ENCODE results near the gene SDK2.

- TF ChIP-seq CTCF (IDR thresholded peaks at IDR 0.05; ENCODE audit: insufficient read depth, low read length), result no peak
- TF ChIP-seq POLR2AphosphoS5 (IDR thresholded peaks at IDR 0.05; ENCODE audit: low read depth), result no peak
- TF ChIP-seq REST (IDR thresholded peaks at IDR 0.05; ENCODE audit: insufficient replicate concordance, low read depth), result no peak
- no peak for TF ChIP-seq GABPA (IDR thresholded peaks at IDR 0.05; ENCODE audit: low read depth)
- TF ChIP-seq SPI1 (IDR thresholded peaks at IDR 0.05; ENCODE audit: borderline replicate concordance, low read depth), result no peak
Measured at GRCh38 chr17:73635101-73635817, 9.0 kb downstream of the SDK2 start.
